ENCODE measurements around the gene PTPRD. TPM values are rescaled to one million over a fixed set of nuclear protein-coding genes. Genes with fewer than 3 reads are reported as not detected.

Gene PTPRD
- total and polyA plus RNA-seq, 9 of the 15 experiments (the other 6 are each of a cell fraction or from before 2014, with no cell fraction given) = 0.11 TPM; not detected in 8

GRCh38 chr9:8821910-8822666, 1790.7 kb downstream of the PTPRD start:
- intact Hi-C loops (cut with micrococcal nuclease) = no loop called here
- no peak overlapping the region for H3K4me2 ChIP-seq (ENCODE audit: insufficient read depth, low read length)
- WGBS (ENCODE audit: insufficient coverage, low coverage, missing lambda C conversion rate) = 0% methylated on average over 4 of the region's 4 CpGs
- H3K27me3 ChIP-seq (ENCODE audit: control insufficient read depth in 2 of 2, insufficient read depth in 2 of 2, low read length in 2 of 2) = no peaks in the 10 kb centered on the region
- no peak for FAIRE-seq
- no peaks in the 10 kb centered on the region for H3K9me3 ChIP-seq (replicated peaks; ENCODE audit: control insufficient read depth, insufficient read depth, low read depth, low read length)
- CTCF ChIA-PET (ENCODE audit: low intra/inter-chr PET ratio) = no interaction called here
- no peak for ATAC-seq
- no peaks in the 10 kb centered on the region for H4K20me1 ChIP-seq (replicated peaks; ENCODE audit: control insufficient read depth, insufficient read depth, low read length)
- in situ Hi-C loops (cut with MboI) = no loop called here
- H3K4me1 ChIP-seq (replicated peaks in 1 of 2; ENCODE audit: control insufficient read depth in 2 of 2, insufficient read depth in 2 of 2, low read length in 2 of 2) = no peaks in the 10 kb centered on the region
- H3K9ac ChIP-seq (ENCODE audit: insufficient read depth in 1 of 2, low read depth in 2 of 2, low read length in 2 of 2) = no peak overlapping the region
- DNase-seq (ENCODE audit: extremely low read depth in 1 of 4, low spot score in 3 of 4) = no peak
- no peaks in the 10 kb centered on the region for H3K79me2 ChIP-seq (ENCODE audit: control insufficient read depth, insufficient read depth, low read length)
- H2AFZ ChIP-seq (ENCODE audit: low read depth, low read length) = no peak overlapping the region
- TF ChIP-seq ZNF316 (IDR thresholded peaks at IDR 0.05) (peak; percentile 64), MAFK (IDR thresholded peaks at IDR 0.05; ENCODE audit: low read length) (peak; percentile 85), REST (IDR thresholded peaks at IDR 0.05; ENCODE audit: borderline replicate concordance) (no peak), REST (CRISPR knock-in tag; IDR thresholded peaks at IDR 0.05; ENCODE audit: low read depth) (no peak), MAFG (tag; conservative IDR thresholded peaks at IDR 0.05) (peak; percentile 67), C11orf30 (IDR thresholded peaks at IDR 0.05; ENCODE audit: low read depth) (peak; percentile 46; the same call in 1 of the 2 replicates), POLR3A (IDR thresholded peaks at IDR 0.05; ENCODE audit: borderline replicate concordance, extremely low read depth, insufficient read depth, insufficient read length) (no peak), ZNF655 (CRISPR knock-in tag; IDR thresholded peaks at IDR 0.05) (no peak), ZNF347 (CRISPR knock-in tag; IDR thresholded peaks at IDR 0.05; ENCODE audit: low read depth) (no peak), MEF2D (tag; conservative IDR thresholded peaks at IDR 0.05; ENCODE audit: low read depth) (no peak), MAFF (IDR thresholded peaks at IDR 0.05; ENCODE audit: low read length) (peak; percentile 83)
- H3K4me3 ChIP-seq = no peak overlapping the region
- no TSS peak for BruUV-seq (replicated peaks)
- no peak overlapping the region for H3K27ac ChIP-seq (ENCODE audit: extremely low read depth, low read depth, low read length)
- POLR2A ChIA-PET = no interaction called here
- H3K36me3 ChIP-seq (ENCODE audit: control insufficient read depth, insufficient read depth, low read length) = no peaks in the 10 kb centered on the region
- H3K9me1 ChIP-seq (ENCODE audit: control insufficient read depth, insufficient read depth, low read length) = no peaks in the 10 kb centered on the region
